ENCODE results near the gene ZC3H10. TPM values are rescaled to one million over a fixed set of nuclear protein-coding genes. Genes with fewer than 3 reads are reported as not detected.

The ZC3H10 gene
- polyA plus RNA-seq, 5 donors: 5.1 to 6.8 (median 6.2) TPM

DNA sequence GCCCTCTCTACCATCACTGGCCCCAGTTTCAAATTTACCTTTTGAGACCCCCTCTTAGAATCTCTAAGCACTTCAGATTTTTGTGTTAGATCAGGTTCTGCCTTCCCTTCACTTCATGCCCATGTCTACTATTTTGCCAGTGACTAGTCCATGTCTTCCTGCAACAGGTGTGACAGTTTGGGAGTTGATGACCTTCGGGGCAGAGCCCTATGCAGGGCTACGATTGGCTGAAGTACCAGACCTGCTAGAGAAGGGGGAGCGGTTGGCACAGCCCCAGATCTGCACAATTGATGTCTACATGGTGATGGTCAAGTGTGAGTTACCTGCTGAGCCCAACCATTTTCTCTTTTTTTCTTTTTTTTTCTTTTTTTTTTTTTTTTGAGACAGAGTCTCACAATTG, 19.5 kb upstream of the ZC3H10 start:
- no peak for DNase-seq

DNA sequence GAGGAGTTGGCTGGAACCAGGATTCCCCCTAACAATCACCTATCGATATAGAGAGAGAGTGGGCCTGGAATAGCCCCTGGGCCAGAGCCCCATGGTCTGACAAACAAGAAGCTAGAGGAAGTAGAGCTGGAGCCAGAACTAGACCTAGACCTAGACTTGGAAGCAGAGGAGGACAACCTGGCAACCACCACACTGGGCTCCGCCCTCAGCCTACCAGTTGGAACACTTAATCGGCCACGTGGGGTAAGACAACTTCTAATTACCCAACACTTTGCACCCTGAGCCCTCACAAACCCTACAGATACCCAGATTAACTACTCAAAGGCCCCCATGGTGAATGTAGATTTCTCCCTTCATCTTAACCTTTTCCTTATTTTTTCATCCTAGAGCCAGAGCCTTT, 18.3 kb upstream of the ZC3H10 start:
- no peak for DNase-seq

DNA sequence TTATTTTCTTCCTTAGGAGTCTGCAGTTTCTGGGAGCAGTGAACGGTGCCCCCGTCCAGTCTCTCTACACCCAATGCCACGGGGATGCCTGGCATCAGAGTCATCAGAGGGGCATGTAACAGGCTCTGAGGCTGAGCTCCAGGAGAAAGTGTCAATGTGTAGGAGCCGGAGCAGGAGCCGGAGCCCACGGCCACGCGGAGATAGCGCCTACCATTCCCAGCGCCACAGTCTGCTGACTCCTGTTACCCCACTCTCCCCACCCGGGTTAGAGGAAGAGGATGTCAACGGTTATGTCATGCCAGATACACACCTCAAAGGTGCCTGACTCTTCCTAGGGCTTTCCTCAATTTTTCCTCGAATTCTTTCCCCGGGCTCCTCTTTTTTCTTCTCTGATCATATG, 17.0 kb upstream of the ZC3H10 start:
- DNase-seq: no peak

DNA sequence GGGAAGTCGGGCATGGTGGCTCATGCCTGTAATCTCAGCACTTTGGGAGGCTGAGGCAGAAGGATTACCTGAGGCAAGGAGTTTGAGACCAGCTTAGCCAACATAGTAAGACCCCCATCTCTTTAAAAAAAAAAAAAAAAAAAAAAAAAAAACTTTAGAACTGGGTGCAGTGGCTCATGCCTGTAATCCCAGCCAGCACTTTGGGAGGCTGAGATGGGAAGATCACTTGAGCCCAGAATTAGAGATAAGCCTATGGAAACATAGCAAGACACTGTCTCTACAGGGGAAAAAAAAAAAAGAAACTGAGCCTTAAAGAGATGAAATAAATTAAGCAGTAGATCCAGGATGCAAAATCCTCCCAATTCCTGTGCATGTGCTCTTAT, 15.4 kb upstream of the ZC3H10 start:
- DNase-seq: no peak

DNA sequence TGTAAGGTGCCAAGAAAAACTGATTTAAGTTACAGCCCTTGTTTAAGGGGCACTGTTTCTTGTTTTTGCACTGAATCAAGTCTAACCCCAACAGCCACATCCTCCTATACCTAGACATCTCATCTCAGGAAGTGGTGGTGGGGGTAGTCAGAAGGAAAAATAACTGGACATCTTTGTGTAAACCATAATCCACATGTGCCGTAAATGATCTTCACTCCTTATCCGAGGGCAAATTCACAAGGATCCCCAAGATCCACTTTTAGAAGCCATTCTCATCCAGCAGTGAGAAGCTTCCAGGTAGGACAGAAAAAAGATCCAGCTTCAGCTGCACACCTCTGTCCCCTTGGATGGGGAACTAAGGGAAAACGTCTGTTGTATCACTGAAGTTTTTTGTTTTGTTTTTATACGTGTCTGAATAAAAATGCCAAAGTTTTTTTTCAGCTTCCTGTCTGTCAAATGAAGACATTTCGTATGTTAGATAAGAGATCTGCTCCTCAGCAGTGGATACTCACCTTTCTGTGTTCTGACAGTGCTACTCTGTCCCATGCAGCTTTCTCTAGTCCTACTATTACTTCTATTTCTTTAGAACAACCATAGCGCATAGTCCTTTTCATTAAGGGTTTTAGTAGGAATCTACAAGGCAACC, 14.9 kb upstream of the ZC3H10 start:
- no peak for DNase-seq

DNA sequence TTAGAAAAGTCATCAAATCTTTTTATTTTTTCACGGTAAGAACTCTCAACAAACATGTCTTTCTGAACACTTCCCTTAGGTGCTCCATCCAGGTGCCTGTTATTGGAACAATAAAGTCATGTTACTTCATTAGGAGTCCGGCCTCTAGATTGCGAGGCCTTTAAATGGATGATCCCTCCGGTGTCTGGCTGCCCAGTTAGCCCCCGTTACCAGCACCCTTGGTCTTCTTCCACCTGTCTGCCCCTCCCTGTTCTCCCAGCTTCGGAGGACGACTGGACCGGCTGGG, 14.3 kb upstream of the ZC3H10 start:
- DNase-seq: no peak

- DNase-seq: peak; percentile 98
Observed at GRCh38 chr12:56104109-56104814, 13.8 kb upstream of the ZC3H10 start, which contains the start of gene PA2G4. Gene PA2G4 (plus strand): TSS chr12:56104559. CDS start chr12:56104738, 179 bp downstream.

GRCh38 chr12:56104815-56105608, 13.1 kb upstream of the ZC3H10 start:
- DNase-seq: no peak

DNA sequence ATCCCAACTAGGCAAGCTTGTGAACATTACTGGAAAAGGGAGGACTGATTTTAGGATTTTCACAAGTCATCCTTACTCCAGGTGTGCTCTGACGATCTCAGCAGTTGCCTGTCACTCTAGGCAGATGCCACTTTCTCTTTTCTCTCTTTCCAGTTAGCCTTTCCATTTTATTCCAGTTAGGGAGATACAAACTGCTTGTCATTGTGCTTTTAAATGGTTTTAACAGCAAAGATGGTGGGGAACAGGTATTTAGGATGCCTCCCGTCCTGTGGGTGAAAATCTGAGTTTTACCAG, 12.5 kb upstream of the ZC3H10 start:
- DNase-seq: no peak

- DNase-seq: no peak
Observed at GRCh38 chr12:56107242-56107641, 10.8 kb upstream of the ZC3H10 start.

GRCh38 chr12:56110571-56110970, 7.5 kb upstream of the ZC3H10 start:
- no peak for DNase-seq

- no peak for DNase-seq
Observed at GRCh38 chr12:56114084-56114483, 4.0 kb upstream of the ZC3H10 start.

GRCh38 chr12:56115329-56115728, 2.7 kb upstream of the ZC3H10 start:
- peak in 1 of 2 donors; percentile 9 for DNase-seq

DNA sequence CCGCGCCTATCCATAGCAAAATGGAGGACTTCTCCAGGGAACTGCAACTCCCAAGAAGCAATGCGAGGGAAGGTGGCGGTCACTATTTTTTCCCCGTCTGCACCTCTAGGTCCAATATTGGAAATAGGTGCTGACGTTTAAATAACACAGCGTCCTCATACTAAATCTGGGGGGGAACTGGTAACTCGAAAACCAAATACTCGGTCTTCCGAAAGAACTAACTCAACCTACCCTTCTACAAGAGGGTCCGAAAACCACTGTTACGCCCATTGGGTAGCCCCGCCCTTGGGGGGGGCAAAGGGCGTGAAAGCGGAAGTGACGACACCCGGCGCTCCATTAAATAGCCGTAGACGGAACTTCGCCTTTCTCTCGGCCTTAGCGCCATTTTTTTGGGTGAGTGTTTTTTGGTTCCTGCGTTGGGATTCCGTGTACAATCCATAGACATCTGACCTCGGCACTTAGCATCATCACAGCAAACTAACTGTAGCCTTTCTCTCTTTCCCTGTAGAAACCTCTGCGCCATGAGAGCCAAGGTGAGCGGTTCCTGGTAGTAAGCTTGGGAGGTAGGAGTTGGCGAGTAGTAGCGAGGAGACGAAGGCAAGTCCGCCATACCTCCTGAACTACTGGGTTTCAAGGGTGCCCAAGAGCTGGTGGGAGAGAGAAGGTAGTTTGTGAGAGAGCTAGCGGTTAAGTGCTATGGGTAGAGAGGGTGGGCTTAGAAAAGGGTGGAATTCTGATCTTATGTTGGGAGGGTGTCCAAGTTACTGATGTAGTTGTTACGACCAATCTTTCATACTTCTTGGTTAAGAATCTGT, 1.6 kb upstream of the ZC3H10 start, which contains the start of gene RPL41:
TSS of gene RPL41 (plus strand) at position 367 of the 815 bp plus-strand sequence.
- DNase-seq: peak; percentile 98

DNA sequence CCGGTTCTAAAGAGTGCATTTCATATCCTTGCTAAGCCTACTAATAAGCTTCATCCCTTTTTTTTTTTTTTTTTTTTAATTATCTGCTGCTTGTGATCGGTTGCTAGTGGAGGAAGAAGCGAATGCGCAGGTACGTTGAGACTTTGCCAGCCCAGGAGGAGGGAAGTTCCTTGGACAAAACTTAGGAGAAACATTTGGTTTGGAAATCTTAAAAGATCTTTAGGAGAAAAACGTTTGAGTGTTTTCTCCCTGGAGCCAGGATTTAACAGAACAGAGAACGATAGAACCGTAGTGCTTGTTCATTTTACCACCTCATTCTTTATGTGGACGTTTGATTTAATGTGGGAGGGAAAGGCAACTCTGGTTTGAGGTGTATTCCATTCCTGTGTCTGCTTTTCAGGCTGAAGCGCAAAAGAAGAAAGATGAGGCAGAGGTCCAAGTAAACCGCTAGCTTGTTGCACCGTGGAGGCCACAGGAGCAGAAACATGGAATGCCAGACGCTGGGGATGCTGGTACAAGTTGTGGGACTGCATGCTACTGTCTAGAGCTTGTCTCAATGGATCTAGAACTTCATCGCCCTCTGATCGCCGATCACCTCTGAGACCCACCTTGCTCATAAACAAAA, 872 bp upstream of the ZC3H10 start:
- DNase-seq: peak in 1 of 2 donors; percentile 13

- DNase-seq: no peak
Observed at GRCh38 chr12:56118688-56119357, 757 bp downstream of the ZC3H10 start.

- DNase-seq: peak; percentile 73 to 78
Observed at GRCh38 chr12:56119361-56119796, 1.3 kb downstream of the ZC3H10 start.

GRCh38 chr12:56120158-56120846, 2.2 kb downstream of the ZC3H10 start:
- DNase-seq: no peak

DNA sequence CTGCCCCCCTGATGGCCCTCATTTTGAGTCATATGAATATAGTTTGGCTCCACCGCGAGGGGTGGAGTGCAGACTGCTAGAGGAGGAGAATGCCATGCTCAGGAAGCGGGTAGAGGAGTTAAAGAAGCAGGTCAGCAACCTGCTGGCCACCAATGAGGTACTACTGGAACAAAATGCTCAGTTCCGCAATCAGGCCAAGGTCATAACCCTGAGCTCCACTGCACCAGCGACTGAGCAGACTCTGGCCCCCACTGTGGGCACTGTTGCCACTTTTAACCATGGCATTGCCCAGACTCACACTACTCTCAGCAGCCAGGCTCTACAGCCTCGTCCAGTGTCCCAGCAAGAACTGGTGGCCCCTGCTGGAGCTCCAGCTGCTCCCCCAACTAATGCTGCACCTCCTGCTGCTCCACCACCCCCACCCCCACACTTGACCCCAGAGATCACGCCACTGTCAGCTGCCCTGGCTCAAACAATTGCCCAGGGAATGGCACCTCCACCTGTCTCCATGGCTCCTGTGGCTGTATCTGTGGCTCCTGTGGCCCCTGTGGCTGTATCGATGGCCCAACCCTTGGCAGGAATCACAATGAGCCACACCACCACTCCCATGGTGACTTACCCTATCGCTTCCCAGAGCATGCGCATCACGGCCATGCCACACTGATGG, 3.3 kb downstream of the ZC3H10 start:
- no peak for DNase-seq

DNA sequence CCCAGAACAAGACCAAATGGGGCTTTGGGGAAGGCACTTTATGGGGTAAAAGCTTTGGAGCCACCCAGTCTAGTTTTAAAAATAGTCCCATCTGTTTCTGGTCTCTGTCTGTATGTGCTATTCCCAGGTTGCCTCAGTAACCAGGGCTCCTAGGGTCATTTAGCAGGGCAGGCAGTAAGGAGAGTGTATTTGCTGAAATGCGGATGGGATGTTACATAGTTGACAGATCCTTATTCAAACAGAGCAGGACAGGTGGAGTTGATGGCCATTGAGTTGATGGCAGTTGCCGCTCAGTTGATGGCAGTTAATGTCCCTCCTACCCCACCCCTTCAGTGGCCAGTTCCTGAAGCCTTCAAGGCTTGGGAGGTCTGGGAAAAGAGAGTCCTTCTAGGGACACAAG, 4.6 kb downstream of the ZC3H10 start:
- DNase-seq: no peak

Measured in right lung (tissue), 5 donors.